ENCODE data around the gene WBP2.

GRCh38 chr17:75819678-75820077 lies 35.5 kb downstream of the WBP2 start:
- no peak for TF ChIP-seq CTCF (IDR thresholded peaks at IDR 0.05; ENCODE audit: insufficient read depth, low read length, poor library complexity, severe bottlenecking)
- TF ChIP-seq EZH2phosphoT487 (conservative IDR thresholded peaks at IDR 0.05; ENCODE audit: low read length) = no peak
